NB4 (cell line): Measurements from ENCODE around the gene GLRX3.

Experiments
- DNase-seq: peaks from one replicate; pipeline ENCODE4 v3.0.0; 2010; ENCODE audit warnings: low read depth
- H3K4me3 ChIP-seq: one replicate; pipeline ENCODE4 v1.5.1; 2011; ENCODE audit warnings: mild to moderate bottlenecking, low read depth, low read length, moderate library complexity
- MYC ChIP-seq: IDR thresholded peaks from 2 replicates; pipeline ENCODE4 v1.6.1; 2011; ENCODE audit warnings: low read depth, low read length
- POLR2A ChIP-seq: IDR thresholded peaks from 2 replicates; pipeline ENCODE4 v1.6.1; 2011; ENCODE audit warnings: mild to moderate bottlenecking; ENCODE audit not compliant: insufficient read length; ENCODE audit errors: extremely low read depth
- TF ChIP-seq, protein P1 (sequence below): IDR thresholded peaks from one replicate; pipeline ENCODE4 v1.5.1; 2012; ENCODE audit warnings: low read depth, low read length
- TF ChIP-seq, protein P2 (sequence below): IDR thresholded peaks from 2 replicates; pipeline ENCODE4 v1.6.1; 2011; ENCODE audit warnings: low read depth, low read length

Gene GLRX3

GRCh38 chr10:130167193-130167592 is 31.0 kb downstream of the GLRX3 start:
- DNase-seq, result no peak
- TF ChIP-seq POLR2A, result no peak
- H3K4me3 ChIP-seq, result no peak overlapping the region

- TF ChIP-seq, protein P1, sequence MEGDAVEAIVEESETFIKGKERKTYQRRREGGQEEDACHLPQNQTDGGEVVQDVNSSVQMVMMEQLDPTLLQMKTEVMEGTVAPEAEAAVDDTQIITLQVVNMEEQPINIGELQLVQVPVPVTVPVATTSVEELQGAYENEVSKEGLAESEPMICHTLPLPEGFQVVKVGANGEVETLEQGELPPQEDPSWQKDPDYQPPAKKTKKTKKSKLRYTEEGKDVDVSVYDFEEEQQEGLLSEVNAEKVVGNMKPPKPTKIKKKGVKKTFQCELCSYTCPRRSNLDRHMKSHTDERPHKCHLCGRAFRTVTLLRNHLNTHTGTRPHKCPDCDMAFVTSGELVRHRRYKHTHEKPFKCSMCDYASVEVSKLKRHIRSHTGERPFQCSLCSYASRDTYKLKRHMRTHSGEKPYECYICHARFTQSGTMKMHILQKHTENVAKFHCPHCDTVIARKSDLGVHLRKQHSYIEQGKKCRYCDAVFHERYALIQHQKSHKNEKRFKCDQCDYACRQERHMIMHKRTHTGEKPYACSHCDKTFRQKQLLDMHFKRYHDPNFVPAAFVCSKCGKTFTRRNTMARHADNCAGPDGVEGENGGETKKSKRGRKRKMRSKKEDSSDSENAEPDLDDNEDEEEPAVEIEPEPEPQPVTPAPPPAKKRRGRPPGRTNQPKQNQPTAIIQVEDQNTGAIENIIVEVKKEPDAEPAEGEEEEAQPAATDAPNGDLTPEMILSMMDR, result no peak
- TF ChIP-seq POLR2A (no peak), MYC (no peak)
- TF ChIP-seq, protein P2, sequence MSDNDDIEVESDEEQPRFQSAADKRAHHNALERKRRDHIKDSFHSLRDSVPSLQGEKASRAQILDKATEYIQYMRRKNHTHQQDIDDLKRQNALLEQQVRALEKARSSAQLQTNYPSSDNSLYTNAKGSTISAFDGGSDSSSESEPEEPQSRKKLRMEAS, result no peak
- no peak overlapping the region for H3K4me3 ChIP-seq
- DNase-seq, result no peak
These were observed 31.5 kb downstream of the GLRX3 start for GRCh38 chr10:130167707-130168106.

GRCh38 chr10:130169136-130169859 is 33.1 kb downstream of the GLRX3 start:
- TF ChIP-seq POLR2A (no peak), MYC (no peak)
- TF ChIP-seq, protein P1, result no peak
- TF ChIP-seq, protein P2, result no peak
- DNase-seq, result no peak
- no peak overlapping the region for H3K4me3 ChIP-seq

DNA sequence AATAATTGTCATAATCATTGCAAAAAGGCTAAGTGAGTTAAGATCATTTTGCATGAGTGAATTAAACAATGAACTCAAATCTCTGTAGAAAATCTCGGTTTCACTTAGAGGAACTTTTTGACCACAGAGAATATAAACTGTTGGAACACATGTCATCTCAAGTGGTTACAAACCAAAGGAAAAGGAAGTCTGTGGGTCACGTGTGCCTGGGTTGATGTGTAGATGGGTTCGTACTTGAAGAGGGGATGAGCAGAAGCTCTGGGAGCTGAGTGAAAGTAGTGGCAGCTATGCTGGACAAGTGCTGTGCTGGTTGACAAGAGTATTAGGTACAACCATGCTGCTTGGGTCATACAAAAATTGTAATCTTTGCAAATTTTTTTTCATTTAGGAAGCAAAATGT is 35.0 kb downstream of the GLRX3 start:
- TF ChIP-seq POLR2A (no peak), MYC (no peak)
- TF ChIP-seq, protein P1, result no peak
- TF ChIP-seq, protein P2, result peak; percentile 69; the same call in 1 of the 2 replicates
- DNase-seq, result peak; percentile 27
- H3K4me3 ChIP-seq, result no peak overlapping the region

DNA sequence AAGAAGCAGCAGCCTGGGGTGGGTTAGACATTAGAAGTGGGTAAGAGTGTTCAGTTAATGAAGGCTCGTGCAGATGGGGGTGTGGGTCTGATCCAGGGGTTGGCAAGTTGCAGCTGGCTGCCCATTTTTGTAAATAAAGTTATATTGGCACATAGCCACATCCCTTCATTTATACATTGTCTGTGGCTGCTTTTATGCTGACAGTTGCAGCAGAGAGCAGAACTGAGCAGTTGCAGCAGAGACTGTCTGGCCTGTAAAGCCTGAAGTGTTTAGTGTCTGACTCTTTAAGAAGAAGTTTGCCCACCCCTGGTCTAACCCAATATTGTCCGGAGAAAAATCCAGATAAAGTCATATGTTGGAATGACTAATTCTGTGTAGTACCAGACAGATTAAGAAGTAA is 38.1 kb downstream of the GLRX3 start:
- DNase-seq, result no peak
- no peak for TF ChIP-seq MYC
- TF ChIP-seq, protein P2, result no peak
- no peak for TF ChIP-seq POLR2A
- TF ChIP-seq, protein P1, result no peak
- H3K4me3 ChIP-seq, result no peak overlapping the region

DNA sequence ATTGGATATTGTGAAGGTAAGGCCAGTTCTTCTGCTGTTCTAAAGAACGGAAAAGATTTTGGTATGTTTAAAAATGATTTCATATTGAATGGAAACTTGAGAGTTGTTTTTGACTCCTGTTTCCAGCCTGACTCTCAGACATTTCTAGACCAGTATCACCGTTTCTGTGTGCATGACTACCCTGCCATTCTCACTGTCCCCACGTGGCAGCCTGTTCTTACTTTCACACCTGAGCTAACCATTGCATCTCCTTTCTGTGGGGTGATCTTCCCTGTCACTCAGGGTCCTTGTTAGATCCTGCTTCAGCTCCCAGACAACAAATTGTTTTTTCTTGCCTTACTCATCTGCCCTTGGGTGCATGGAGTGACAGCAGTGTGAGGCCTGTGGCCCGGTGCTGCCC is 38.9 kb downstream of the GLRX3 start:
- TF ChIP-seq MYC, result no peak
- H3K4me3 ChIP-seq, result no peak overlapping the region
- no peak for DNase-seq

DNA sequence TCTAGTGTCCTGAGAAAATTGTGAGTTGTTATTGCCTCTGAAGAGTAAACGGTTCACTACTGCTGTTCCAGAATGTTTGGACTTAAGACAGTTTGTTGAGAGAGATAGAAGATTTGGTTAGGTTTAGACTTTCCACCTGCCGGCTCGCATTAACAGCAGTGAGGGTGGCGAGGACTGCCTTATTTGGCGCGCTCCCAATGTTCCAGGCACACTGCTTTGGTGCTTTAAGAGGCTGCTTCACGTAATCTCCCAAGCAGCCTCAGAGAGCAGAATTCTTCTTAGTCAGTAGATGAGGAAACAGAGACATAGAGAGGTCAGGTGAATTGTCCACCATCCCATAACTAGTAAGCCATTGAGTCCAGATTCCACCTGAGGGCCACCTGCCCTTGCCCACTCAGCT is 41.1 kb downstream of the GLRX3 start:
- H3K4me3 ChIP-seq, result no peak overlapping the region
- no peak for TF ChIP-seq POLR2A
- TF ChIP-seq, protein P1, result no peak
- no peak for TF ChIP-seq MYC
- TF ChIP-seq, protein P2, result no peak
- no peak for DNase-seq
